Measurements from ENCODE around the gene TMEM147.

TMEM147 gene

GRCh38 chr19:35545001-35545854, at the start of gene TMEM147 (continued):
- TF ChIP-seq KLF16 (tag by site-specific recombination; IDR thresholded peaks at IDR 0.05): peak; percentile 83; the same call in 1 of the 2 replicates
- TF ChIP-seq ZNF660 (tag by site-specific recombination; IDR thresholded peaks at IDR 0.05): peak; percentile 98
- TF ChIP-seq ZNF658 (tag by site-specific recombination; IDR thresholded peaks at IDR 0.05): peak; percentile 71; the same call in 1 of the 2 replicates
- TF ChIP-seq ZNF335 (tag by site-specific recombination; conservative IDR thresholded peaks at IDR 0.05): peak; percentile 98
- TF ChIP-seq ZNF121 (tag by site-specific recombination; IDR thresholded peaks at IDR 0.05): no peak
- peak; percentile 96 for TF ChIP-seq PATZ1 (tag by site-specific recombination; IDR thresholded peaks at IDR 0.05)
- TF ChIP-seq ZNF610 (tag by site-specific recombination; IDR thresholded peaks at IDR 0.05; ENCODE audit: borderline replicate concordance): 0 out of 2 replicates have a peak, but pooled peaks have one; percentile 38
- TF ChIP-seq ZNF530 (tag by site-specific recombination; IDR thresholded peaks at IDR 0.05; ENCODE audit: low read depth): 0 out of 2 replicates have a peak, but pooled peaks have one; percentile 50
- 0 out of 2 replicates have a peak, but pooled peaks have one; percentile 15 for TF ChIP-seq ZNF585B (tag by site-specific recombination; IDR thresholded peaks at IDR 0.05)
- TF ChIP-seq YY1 (tag by site-specific recombination; IDR thresholded peaks at IDR 0.05): peak; percentile 88
- TF ChIP-seq ZNF558 (tag by site-specific recombination; IDR thresholded peaks at IDR 0.05): no peak
- TF ChIP-seq ZNF214 (tag by site-specific recombination; IDR thresholded peaks at IDR 0.05; ENCODE audit: borderline replicate concordance): no peak
- no peak; the same call in 1 of the 2 replicates for TF ChIP-seq ZNF266 (tag by site-specific recombination; IDR thresholded peaks at IDR 0.05; ENCODE audit: low read depth)
- peak; percentile 99 for TF ChIP-seq ZBTB26 (tag by site-specific recombination; optimal IDR thresholded peaks at IDR 0.05)
- peak; percentile 89; the same call in 1 of the 2 replicates for TF ChIP-seq ZBTB6 (tag by site-specific recombination; IDR thresholded peaks at IDR 0.05)
- TF ChIP-seq ZSCAN5A (tag by site-specific recombination; IDR thresholded peaks at IDR 0.05): peak; percentile 100
- TF ChIP-seq ZNF18 (tag by site-specific recombination; IDR thresholded peaks at IDR 0.05): peak; percentile 54; the same call in 1 of the 2 replicates
- TF ChIP-seq KLF7 (tag by site-specific recombination; IDR thresholded peaks at IDR 0.05; ENCODE audit: borderline replicate concordance): peak; percentile 52; the same call in 1 of the 2 replicates
- peak; percentile 51 for TF ChIP-seq ZBTB1 (tag by site-specific recombination; IDR thresholded peaks at IDR 0.05)
- TF ChIP-seq REST (tag by site-specific recombination; IDR thresholded peaks at IDR 0.05): peak; percentile 55
- TF ChIP-seq ZNF843 (tag by site-specific recombination; IDR thresholded peaks at IDR 0.05): peak; percentile 45
- TF ChIP-seq ZEB2 (tag by site-specific recombination; IDR thresholded peaks at IDR 0.05): peak; percentile 95
- no peak for TF ChIP-seq ZNF280C (tag by site-specific recombination; IDR thresholded peaks at IDR 0.05)
- TF ChIP-seq ZBTB8A (tag by site-specific recombination; IDR thresholded peaks at IDR 0.05): peak; percentile 98
- TF ChIP-seq ZNF830 (tag by site-specific recombination; IDR thresholded peaks at IDR 0.05; ENCODE audit: low read depth): no peak

Data from HEK293 (cell line).